Esophagus muscularis mucosa (tissue), 4 donors: ENCODE measurements around the gene DIP2A. TPM values are rescaled to one million over a fixed set of nuclear protein-coding genes. Genes with fewer than 3 reads are reported as not detected.

Source experiments
- DNase-seq: peaks from one replicate; pipeline ENCODE4 v3.0.0-alpha.2; 2017; ENCODE audit errors: extremely low spot score
- H3K27ac ChIP-seq, 4 donors: fragments of 200-600 bp; sonication (generic); replicated peaks in 1 of 4; 1 replicate in 3 of 4; 2 replicates in 1 of 4; pipeline ENCODE4 v1.5.1; 2016 to 2019; ENCODE audit warnings: mild to moderate bottlenecking in 1 of 4
- H3K27me3 ChIP-seq, 4 donors: fragments of 200-600 bp; sonication (generic); one replicate each; pipeline versions ENCODE4 v1.5.1 to v1.6.0; 2016 to 2019
- H3K36me3 ChIP-seq, 4 donors: fragments of 200-600 bp; sonication (generic); one replicate each; pipeline ENCODE4 v1.5.1; 2016 to 2019
- H3K4me1 ChIP-seq, 4 donors: fragments of 200-600 bp; sonication (generic); one replicate each; pipeline ENCODE4 v1.5.1; 2016 to 2019
- H3K4me3 ChIP-seq, 4 donors: fragments of 200-600 bp; sonication (generic); 1 replicate in 2 of 4; 2 replicates in 2 of 4; pipeline ENCODE4 v1.5.1; 2016 to 2019; ENCODE audit warnings: mild to moderate bottlenecking in 4 of 4, moderate library complexity in 1 of 4
- H3K9me3 ChIP-seq, 4 donors: fragments of 200-600 bp; sonication (generic); 1 replicate in 3 of 4; 2 replicates in 1 of 4; pipeline ENCODE4 v1.5.1; 2016 to 2019
- CTCF ChIP-seq, 3 experiments: fragments of 200-600 bp in 2 of 3; fragments of 450-650 bp in 1 of 3; sonication (generic) in 2 of 3; IDR thresholded peaks; one replicate each; pipeline ENCODE4 v1.5.1; 2017 to 2019; ENCODE audit warnings: antibody characterized with exemption in 3 of 3, mild to moderate bottlenecking in 2 of 3, moderate library complexity in 1 of 3
- EP300 ChIP-seq: sonication (generic); formaldehyde crosslinking; IDR thresholded peaks from one replicate; pipeline ENCODE4 v1.6.1; 2017; ENCODE audit warnings: antibody characterized with exemption
- POLR2A ChIP-seq: fragments of 450-650 bp; IDR thresholded peaks from one replicate; pipeline ENCODE4 v1.6.1; 2017; ENCODE audit warnings: antibody characterized with exemption, moderate library complexity, mild to moderate bottlenecking, low read depth
- POLR2AphosphoS5 ChIP-seq, 2 donors: sonication (generic); formaldehyde crosslinking; IDR thresholded peaks; one replicate each; pipeline ENCODE4 v1.6.1; 2017; ENCODE audit warnings: antibody characterized with exemption in 2 of 2
- WGBS: methylation state at CpG from one replicate; pipeline ENCODE4 v1.1.5; 2018; 5-methylcytosine and 5-hydroxymethylcytosine counted together
- intact Hi-C: fragments of 100-400 bp; cut with DNase I; formaldehyde crosslinking; loops from one replicate; pipeline ENCODE4 v1.15.1; 2023
- total RNA-seq, 4 donors: library from RNA; depleted of rRNA; stranded (reverse); fragments of >200 nt; gene quantifications; one replicate each; pipeline versions ENCODE4 v1.1.0 to v1.2.1, GENCODE V29; 2016

Gene DIP2A
- total RNA-seq, 4 donors from 2014 or later = 19.2 to 33.4 (median 28.7) TPM

DNA sequence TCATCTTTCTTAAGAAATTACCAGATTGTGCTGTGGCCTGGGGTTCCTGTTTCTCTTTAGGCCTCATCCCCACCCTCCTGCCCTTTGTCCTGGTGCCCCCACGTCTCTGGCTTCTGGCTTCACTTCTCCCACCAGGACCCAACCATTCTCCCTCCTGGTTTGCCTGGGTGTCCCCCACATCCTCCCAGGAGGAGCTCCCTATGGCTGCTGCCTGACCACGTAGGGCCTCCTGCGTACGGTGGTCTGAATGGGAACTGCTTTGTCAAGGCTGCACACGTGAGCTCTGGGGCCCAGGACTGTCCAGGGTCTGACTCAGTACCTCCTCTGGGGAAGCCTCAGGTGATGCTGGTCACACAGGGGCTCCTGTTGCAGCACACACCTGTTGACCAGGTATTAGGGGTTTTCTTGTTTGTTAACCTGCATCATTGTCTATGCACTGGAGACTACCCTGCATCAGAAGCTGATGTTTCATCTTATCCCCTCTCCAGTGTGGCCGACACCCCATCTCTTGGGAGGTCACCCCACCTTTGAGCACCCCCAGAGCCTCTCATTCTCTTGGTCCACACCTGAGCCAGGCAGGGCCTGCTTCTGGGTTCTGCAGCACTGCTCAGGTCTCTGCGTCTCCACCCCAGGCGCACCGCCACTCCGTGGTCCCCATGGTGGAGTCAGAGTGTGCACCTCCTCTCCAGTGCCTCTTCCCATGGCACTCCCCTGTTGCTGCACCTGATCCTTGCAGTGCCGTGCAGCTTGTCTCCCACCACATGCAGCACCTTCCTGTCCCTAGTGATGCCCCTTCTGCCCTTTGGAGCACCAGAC is 80.4 kb downstream of the DIP2A start:
- Histone ChIP-seq H3K27ac (no peak overlapping the region), H3K4me1 (peaks cover 0 to 5% (median 0%) of the 10 kb centered on the region in 4 donors), H3K4me3 (no peak overlapping the region), H3K36me3 (peaks cover 44 to 95% (median 89%) of the 10 kb centered on the region in 4 donors), H3K9me3 (no peaks in the 10 kb centered on the region), H3K27me3 (no peaks in the 10 kb centered on the region)
- WGBS = 90% methylated on average over 11 of the region's 11 CpGs
- DNase-seq = peak; percentile 78
- intact Hi-C loops = no loop called here
- no peak for TF ChIP-seq POLR2AphosphoS5 (IDR thresholded peaks at IDR 0.05)
- TF ChIP-seq CTCF (IDR thresholded peaks at IDR 0.05) = no peak
- no peak for TF ChIP-seq POLR2A
- no peak for TF ChIP-seq EP300

DNA sequence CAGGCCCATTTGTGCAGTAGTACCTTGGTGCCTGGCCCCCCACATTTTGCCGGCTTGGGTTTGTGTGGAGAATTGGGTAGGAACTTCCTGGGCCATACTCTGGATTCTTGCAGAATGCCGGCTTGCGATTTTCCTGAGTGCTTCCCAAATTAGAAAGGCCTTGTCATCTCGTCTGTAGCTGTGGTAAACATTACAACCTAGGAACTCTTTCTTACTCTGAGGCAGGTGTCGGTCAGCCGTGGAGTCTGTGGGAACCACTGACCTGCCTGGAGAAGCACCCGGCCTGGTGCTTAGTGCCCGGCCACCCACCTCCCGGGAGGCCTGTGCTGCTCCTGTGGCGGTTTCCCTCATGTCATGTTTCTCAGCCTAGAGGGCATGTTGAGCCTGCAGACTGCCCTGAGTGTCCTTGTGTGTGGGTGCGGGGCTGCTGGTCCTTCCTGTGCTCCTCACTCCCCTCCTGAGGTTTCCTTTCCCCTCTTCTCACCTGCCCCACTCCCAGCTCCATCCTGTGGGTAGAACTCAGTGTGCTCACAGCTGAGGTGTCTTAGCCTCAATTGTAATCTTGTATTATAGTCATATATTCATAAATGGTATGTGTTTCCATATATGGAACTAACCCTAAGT is 81.5 kb downstream of the DIP2A start:
- Histone ChIP-seq H3K4me3 (no peak overlapping the region), H3K36me3 (peaks cover 44 to 98% (median 90%) of the 10 kb centered on the region in 4 donors), H3K27ac (no peak overlapping the region), H3K9me3 (no peaks in the 10 kb centered on the region), H3K4me1 (peaks cover 0 to 5% (median 0%) of the 10 kb centered on the region in 4 donors), H3K27me3 (no peaks in the 10 kb centered on the region)
- DNase-seq = peak; percentile 82
- intact Hi-C loops = no loop called here
- TF ChIP-seq POLR2A = no peak
- TF ChIP-seq EP300 = no peak
- no peak for TF ChIP-seq POLR2AphosphoS5 (IDR thresholded peaks at IDR 0.05)
- no peak for TF ChIP-seq CTCF (IDR thresholded peaks at IDR 0.05)
- WGBS = 85% methylated on average over 6 of the region's 11 CpGs

DNA sequence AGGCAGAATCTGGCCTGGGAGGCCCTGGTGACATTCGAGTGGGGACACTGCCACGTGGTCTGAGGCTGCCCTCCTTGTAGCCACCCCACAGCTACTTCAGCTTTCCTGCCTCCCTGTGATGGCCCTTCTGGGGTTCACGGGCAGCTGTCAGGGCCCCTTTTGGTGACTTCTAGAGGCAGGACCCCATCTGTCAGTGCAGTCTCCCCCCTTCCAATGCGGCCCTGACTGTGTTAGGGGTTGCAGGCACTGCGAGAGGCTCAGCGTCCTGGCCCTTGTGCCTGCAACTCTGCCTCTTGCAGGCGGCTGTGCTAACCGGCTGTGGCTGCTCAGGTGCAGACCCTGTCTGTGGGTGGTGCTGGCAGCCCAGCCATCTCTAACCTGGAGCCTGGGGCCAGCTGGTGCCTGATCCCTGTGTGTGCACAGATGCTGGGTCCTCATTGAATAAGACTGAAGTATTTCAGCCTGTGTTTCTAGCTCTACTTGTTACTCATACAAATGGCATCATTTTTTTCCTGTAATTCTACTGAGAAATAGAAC is 84.0 kb downstream of the DIP2A start:
- H3K4me1 ChIP-seq = peaks cover 0 to 5% (median 0%) of the 10 kb centered on the region in 4 donors
- H3K27ac ChIP-seq = no peak overlapping the region
- H3K4me3 ChIP-seq = no peak overlapping the region
- peak; percentile 81 for DNase-seq
- TF ChIP-seq POLR2A (no peak), CTCF (IDR thresholded peaks at IDR 0.05) (no peak), POLR2AphosphoS5 (IDR thresholded peaks at IDR 0.05) (no peak), EP300 (no peak)
- no peaks in the 10 kb centered on the region for H3K27me3 ChIP-seq
- intact Hi-C loops = no loop called here
- peaks cover 54 to 100% (median 95%) of the 10 kb centered on the region in 4 donors for H3K36me3 ChIP-seq
- WGBS = 68% methylated on average over 6 of the region's 8 CpGs
- H3K9me3 ChIP-seq = no peaks in the 10 kb centered on the region

GRCh38 chr21:46543306-46543705 is 84.6 kb downstream of the DIP2A start:
- peak; percentile 62 for DNase-seq
- Histone ChIP-seq H3K4me3 (no peak overlapping the region), H3K27me3 (no peaks in the 10 kb centered on the region), H3K9me3 (no peaks in the 10 kb centered on the region), H3K36me3 (peaks cover 48 to 100% (median 95%) of the 10 kb centered on the region in 4 donors), H3K27ac (no peak overlapping the region), H3K4me1 (peaks cover 0 to 5% (median 0%) of the 10 kb centered on the region in 4 donors)
- no peak for TF ChIP-seq POLR2A
- no peak for TF ChIP-seq POLR2AphosphoS5 (IDR thresholded peaks at IDR 0.05)
- no peak for TF ChIP-seq EP300
- no peak for TF ChIP-seq CTCF (IDR thresholded peaks at IDR 0.05)
- WGBS = 93% methylated on average over 19 of the region's 19 CpGs
- intact Hi-C loops = no loop called here
